ENCODE data around the gene VAV2.
A peak's percentile ranks its signal among the peaks of the same experiment; 100 is the strongest.
"Not testable (repeated sequence)": the region's sequence is repeated elsewhere in the genome, so short reads cannot be mapped to it uniquely, and the experiment has no call there.

VAV2 gene

GRCh38 chr9:133996531-133997520 lies 4.7 kb upstream of the VAV2 start:
- no peak for DNase-seq (ENCODE audit: low read depth)

GRCh38 chr9:133995012-133995896 lies 3.1 kb upstream of the VAV2 start:
- DNase-seq (ENCODE audit: low read depth): no peak

GRCh38 chr9:133994353-133995011 lies 2.4 kb upstream of the VAV2 start:
- DNase-seq (ENCODE audit: low read depth): peak; percentile 24

- no peak for DNase-seq (ENCODE audit: low read depth)
Measured at GRCh38 chr9:133993635-133994253, 1.6 kb upstream of the VAV2 start.

GRCh38 chr9:133992780-133993634 lies 883 bp upstream of the VAV2 start:
- DNase-seq (ENCODE audit: low read depth): peak; percentile 51

GRCh38 chr9:133991214-133991921 lies 756 bp downstream of the VAV2 start:
- no peak for DNase-seq (ENCODE audit: low read depth)

GRCh38 chr9:133990366-133991213 lies 1.5 kb downstream of the VAV2 start:
- DNase-seq (ENCODE audit: low read depth): no peak

GRCh38 chr9:133989625-133990365 lies 2.3 kb downstream of the VAV2 start:
- DNase-seq (ENCODE audit: low read depth): no peak

GRCh38 chr9:133988771-133989170 lies 3.4 kb downstream of the VAV2 start:
- not testable (repeated sequence) for DNase-seq (ENCODE audit: low read depth)

GRCh38 chr9:133987946-133988665 lies 4.0 kb downstream of the VAV2 start:
- DNase-seq (ENCODE audit: low read depth): no peak

GRCh38 chr9:133987446-133987788 lies 4.7 kb downstream of the VAV2 start:
- DNase-seq (ENCODE audit: low read depth): no peak

GRCh38 chr9:133986774-133987445 lies 5.2 kb downstream of the VAV2 start:
- no peak for DNase-seq (ENCODE audit: low read depth)

- DNase-seq (ENCODE audit: low read depth): no peak
Measured at GRCh38 chr9:133986061-133986460, 6.1 kb downstream of the VAV2 start.

GRCh38 chr9:133982971-133983720 lies 9.0 kb downstream of the VAV2 start:
- no peak for DNase-seq (ENCODE audit: low read depth)

- DNase-seq (ENCODE audit: low read depth): no peak
Measured at GRCh38 chr9:133981958-133982681, 10.0 kb downstream of the VAV2 start.

GRCh38 chr9:133981589-133981957 lies 10.6 kb downstream of the VAV2 start:
- no peak for DNase-seq (ENCODE audit: low read depth)
